ENCODE results near the gene SPATA12. TPM values are rescaled to one million over a fixed set of nuclear protein-coding genes. Genes with fewer than 3 reads are reported as not detected.
"Not testable (repeated sequence)": the region's sequence is repeated elsewhere in the genome, so short reads cannot be mapped to it uniquely, and the experiment has no call there.

SPATA12 gene
- total RNA-seq, 1 donor from 2014 or later: 0.07 TPM

DNA sequence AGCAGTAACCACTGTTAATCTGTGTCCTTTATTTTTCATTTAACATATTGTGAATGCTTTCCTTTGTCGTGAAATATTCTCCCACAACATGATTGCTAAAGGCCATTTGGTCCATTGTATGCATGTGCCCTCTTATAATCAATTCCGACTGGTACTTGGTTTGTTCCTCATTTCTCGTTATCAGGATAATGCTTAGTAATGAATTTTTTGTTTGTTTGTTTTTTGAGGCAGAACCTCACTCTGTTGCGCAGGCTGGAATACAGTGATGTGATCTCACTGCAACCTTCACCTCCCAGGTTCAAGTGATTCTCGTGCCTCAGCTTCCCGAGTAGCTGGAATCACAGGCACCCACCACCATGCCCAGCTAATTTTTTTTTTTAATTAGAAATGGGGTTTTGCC, 22.0 kb downstream of the SPATA12 start:
- no peak for DNase-seq (ENCODE audit: low read depth, low spot score)

- DNase-seq (ENCODE audit: low read depth, low spot score): not testable (repeated sequence)
These were observed 23.0 kb downstream of the SPATA12 start for GRCh38 chr3:57083266-57083995.

DNA sequence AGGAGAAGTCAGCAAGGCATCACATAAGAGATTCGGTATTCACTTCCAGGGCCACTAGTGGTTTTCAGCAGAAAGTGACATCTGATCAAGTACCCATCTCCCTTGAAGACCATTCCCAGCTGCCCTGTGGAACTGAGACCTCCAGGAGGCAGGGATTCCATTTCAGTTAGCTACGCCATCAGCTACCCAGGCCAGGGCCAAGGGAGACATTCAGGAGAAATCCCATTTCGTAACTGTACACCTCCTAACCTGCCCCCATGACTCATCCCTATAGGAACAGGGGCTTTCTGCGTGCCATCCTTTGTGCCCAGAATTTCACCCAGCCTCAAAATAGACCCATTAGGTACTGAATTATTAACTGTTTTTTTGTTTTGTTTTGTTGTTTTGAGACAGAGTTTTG, 24.7 kb downstream of the SPATA12 start:
- DNase-seq (ENCODE audit: low read depth, low spot score): no peak

GRCh38 chr3:57086201-57086600, 25.7 kb downstream of the SPATA12 start:
- DNase-seq (ENCODE audit: low read depth, low spot score): no peak

DNA sequence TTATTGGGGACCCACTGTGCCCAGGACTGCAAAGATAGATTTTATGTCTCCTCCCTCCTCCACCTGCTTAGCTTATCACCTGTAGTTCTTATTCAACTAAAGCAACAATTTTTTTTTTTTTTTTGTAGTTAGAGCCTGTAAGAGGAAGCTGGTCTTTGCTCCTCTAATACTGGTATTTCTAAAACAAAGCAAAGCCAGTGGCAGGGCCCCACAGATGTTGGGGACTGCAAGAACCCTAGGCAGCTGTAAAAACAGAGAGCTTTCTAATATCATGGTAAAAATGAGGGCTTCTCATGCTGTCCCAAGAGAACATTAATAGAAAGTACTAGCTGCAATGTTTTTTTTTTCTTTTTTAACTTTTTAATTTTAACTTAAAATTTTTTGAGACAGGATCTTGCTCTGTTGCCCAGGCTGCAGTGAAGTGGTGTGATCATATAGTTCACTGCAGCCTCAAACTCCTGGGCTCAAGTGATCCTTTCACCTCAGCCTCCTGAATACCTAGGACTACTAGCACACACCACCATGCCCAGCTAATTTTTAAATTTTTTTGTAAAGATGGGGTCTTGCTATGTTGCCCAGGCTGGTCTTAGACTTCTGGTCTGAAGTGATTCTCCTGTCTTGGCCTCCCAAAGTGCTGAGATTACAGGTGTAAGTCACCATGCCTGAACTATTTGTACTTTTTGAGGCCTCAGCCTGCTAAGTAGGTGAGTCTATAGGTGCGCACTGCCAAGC, 27.1 kb downstream of the SPATA12 start:
- DNase-seq (ENCODE audit: low read depth, low spot score): no peak

- no peak for DNase-seq (ENCODE audit: low read depth, low spot score)
These were observed 28.0 kb downstream of the SPATA12 start for GRCh38 chr3:57088503-57088902.

DNA sequence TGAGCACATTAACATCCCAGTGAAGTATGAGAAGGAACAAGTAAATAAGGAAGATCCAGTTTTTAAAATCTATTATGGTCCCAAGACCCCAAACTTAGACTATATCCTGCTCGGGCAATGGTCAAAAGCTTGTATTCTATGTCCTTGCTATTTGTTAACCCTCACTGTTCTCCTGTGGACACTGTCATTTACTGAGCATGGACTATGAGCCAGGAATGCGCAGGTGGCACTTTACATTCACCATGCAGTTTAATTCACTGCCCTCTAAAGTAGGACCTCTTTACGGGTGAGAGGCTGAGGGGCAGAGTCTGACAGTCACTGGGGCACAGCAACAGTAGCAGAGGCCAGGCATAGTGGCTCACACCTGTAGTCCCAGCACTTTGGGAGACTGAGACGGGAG, 28.6 kb downstream of the SPATA12 start:
- no peak for DNase-seq (ENCODE audit: low read depth, low spot score)

DNA sequence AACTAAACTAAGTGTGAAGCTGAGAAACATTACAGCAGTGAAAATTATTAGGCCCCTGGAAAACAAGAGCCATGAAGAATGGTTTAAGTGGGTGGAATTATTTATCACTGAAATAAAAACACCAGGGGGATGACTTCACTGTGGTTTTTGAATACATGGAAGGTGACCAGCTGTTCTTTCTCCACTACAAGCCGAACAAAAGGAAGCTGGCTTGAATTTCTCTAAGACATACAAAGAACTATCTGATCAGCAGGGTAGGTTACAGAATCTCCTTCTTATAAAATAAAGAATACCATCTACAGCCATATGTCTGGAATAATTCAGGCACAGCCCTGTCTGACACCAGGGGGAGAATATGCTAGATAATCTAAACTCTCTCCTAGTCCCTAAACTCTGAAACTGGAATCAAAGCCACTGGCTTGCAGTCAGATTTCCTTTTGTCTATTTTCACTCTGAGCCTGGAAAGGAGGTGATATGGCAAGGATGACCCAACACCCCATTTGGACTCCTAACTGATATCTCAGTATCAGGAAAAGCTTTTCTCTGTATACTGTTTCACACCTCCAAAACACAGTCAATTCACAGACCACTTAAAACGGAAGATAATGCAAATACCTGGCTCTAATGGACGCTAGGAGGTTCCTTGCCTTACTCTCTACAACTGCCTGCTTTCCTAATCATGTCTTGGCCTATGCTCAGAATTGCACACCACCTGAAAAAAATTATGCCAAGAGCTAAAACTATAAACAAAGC, 31.2 kb downstream of the SPATA12 start:
- DNase-seq (ENCODE audit: low read depth, low spot score): no peak

DNA sequence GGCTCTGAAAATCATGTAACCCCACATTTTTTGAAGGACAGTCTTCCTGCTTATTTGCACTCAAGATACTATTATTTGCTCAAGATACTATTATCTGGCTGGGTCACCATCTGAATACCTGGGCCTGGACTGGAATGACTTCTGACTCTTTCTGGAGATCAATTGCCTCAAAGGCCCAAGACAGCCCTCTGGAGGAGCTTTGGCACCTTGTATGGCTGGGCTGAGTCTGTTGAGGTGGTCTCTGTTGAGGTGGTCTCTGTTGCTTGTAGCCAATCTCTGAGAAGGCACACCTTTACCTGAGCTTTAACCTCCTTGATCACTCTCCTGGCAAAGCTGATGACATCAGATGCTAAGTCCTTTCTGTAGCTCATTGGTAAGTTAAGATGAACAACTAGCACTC, 33.0 kb downstream of the SPATA12 start:
- DNase-seq (ENCODE audit: low read depth, low spot score): no peak

- no peak for DNase-seq (ENCODE audit: low read depth, low spot score)
These were observed 33.6 kb downstream of the SPATA12 start for GRCh38 chr3:57093971-57094535.

- no peak for DNase-seq (ENCODE audit: low read depth, low spot score)
These were observed 34.1 kb downstream of the SPATA12 start for GRCh38 chr3:57094575-57094974.

GRCh38 chr3:57095363-57095762, 34.9 kb downstream of the SPATA12 start:
- DNase-seq (ENCODE audit: low read depth, low spot score): no peak

DNA sequence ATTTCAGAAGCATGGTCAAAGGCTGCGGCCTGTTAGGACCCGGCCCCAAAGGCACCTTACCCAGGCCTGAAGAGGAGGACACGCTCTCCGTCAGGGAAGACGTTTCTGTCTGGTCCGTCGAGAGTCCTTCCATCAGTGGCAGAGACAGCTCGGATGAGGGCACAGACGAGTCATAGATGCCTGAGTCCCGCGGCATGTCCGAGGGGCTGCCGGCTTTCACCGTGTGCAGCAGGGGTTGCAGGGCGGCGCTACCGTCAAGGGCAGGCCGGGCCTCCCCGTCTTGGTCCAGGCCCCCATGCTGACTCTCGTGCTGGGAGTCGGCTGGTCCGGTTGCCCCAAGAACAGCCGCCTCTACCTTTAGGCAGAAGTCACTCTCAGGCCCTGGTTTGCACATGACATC, 37.1 kb downstream of the SPATA12 start:
- no peak for DNase-seq (ENCODE audit: low read depth, low spot score)

DNA sequence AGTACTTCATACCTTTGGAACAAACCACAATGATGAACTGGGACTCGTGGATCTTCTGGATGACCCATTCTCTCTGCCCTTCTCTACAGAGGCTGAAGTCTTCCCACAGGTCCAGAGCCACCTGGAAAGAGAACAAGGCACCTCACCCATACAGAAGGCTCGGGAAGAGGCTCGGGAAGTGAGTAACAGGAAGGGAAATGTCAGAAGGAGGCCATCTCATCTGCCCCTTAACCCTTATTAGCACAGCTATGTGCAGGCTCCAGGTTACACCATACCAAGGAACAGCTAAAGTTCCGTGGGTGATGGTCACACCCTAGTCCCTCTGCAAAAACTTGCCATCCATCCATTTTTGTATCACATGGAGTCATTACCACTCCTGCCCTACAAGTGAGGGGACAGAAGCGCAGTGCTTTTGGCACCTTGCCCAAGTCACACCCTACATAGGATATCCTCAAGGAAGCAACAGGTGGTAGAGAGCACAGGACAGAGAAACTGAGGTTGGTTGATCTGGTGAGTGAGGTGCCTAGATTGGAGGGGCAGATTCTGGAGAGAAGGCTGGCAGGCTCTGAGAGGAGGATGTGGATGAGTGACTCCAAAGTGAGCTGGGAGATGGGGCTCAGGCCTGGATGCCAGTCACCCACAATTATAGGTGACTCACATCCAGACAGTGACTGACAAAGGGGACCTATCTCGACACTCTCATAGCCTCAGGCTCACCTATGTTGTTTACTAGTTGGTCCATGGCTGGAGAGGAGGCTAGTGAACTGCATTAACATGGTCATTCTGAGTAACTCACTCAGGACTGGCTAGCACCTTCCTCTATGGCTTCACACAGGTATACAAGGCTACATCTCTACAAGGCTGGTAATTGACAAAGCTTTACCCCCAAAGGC, 38.2 kb downstream of the SPATA12 start:
- DNase-seq (ENCODE audit: low read depth, low spot score): no peak

DNA sequence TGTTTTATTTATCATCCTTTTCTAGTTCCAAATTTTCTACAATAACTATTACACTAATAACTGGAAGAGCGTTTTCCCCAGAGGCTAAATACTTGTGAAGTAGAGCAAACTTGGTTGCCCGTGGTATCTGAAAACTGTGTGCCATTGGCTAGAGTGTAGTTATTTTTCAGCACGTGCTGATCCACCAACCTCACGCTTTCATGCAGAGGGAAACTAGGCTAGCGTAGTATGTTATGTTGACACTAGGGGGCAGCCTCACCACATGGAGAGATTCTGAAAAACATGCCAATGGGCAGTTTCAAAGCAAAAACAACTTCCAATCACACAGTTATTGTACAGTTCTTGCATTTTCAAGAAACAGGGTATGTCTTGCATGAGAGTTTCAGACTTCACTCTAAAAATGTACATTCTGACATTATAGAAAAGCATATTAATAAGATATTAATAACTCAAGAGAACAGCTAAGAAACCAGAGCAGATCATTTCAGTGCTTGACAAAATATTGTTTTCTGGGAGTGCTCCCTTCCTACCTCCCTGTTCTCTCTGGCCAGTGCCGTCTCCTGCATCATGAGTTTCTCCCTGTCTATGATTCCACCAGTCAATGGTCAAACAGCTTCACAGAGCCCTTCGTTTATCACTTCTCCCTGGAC, 39.7 kb downstream of the SPATA12 start:
- DNase-seq (ENCODE audit: low read depth, low spot score): peak; percentile 15

DNA sequence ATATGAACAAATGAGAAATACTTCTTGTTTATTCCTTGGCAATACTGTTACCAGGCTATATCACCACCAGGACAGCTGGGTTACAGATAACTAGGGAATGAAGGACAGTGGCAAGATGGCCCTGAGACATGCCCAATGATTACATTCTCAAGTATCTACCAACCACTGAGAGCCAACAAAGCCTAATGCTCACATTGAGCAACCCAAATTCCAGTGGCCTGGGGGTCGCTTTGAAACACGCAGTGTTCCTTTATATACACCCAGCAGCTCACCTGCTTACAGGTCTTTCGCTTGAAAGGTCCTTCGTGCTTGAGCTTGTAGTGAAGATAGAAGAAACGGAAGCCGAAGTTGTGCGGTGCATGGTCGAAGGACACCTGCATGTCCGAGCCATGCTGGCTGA, 45.1 kb downstream of the SPATA12 start:
- DNase-seq (ENCODE audit: low read depth, low spot score): no peak

DNA sequence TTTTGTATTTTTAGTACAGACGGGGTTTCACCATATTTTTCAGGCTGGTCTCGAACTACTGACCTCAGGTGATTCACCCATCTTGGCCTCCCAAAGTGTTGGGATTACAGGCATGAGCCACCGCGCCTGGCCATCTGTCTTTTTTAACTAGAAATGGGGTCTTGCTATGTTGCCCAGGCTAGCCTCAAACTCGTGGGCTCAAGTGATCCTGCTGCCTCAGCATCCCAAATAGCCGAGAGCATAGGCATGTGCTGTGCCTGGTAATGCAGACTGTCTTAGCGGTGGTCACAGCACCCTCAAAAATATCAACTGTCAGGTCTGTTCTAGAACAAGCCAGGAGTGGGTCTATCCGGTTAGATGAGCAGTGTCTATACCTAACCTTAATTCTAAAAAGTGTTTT, 48.2 kb downstream of the SPATA12 start:
- DNase-seq (ENCODE audit: low read depth, low spot score): no peak

- no peak for DNase-seq (ENCODE audit: low read depth, low spot score)
These were observed 49.2 kb downstream of the SPATA12 start for GRCh38 chr3:57109437-57110199.

DNA sequence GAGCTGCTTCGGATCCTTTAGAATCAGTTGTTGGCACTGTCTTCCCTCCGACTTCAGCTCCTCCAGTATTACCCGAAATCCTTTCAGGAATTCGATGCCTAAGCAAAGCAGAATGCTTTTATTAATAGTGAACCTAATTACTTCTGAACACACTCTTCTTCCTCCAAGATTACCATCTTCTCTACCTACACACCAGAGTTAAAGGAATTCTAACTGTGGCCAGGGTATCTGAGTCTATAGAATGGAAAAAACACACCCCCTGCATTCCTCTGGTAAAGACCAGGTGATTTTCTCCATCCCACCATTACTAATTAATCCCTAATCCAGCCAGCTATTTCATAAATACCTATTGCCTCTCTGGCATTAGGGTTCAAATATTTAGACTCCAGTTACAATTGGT, 49.8 kb downstream of the SPATA12 start:
- DNase-seq (ENCODE audit: low read depth, low spot score): no peak

- DNase-seq (ENCODE audit: low read depth, low spot score): no peak
These were observed 50.3 kb downstream of the SPATA12 start for GRCh38 chr3:57110798-57111197.
